Vagina (tissue), 2 donors: ENCODE measurements around the gene ADAMTS13.
"Not testable (repeated sequence)": the region's sequence is repeated elsewhere in the genome, so short reads cannot be mapped to it uniquely, and the experiment has no call there.

Source experiments
- CTCF ChIP-seq, 3 experiments: fragments of 450-650 bp in 2 of 3; fragments of 200-600 bp in 1 of 3; sonication (generic) in 1 of 3; IDR thresholded peaks; one replicate each; pipeline ENCODE4 v1.5.1; 2017 to 2019; ENCODE audit warnings: antibody characterized with exemption in 3 of 3, mild to moderate bottlenecking in 2 of 3, moderate library complexity in 2 of 3
- POLR2A ChIP-seq, 2 donors: fragments of 450-650 bp; IDR thresholded peaks; one replicate each; pipeline ENCODE4 v1.6.1; 2017; ENCODE audit warnings: antibody characterized with exemption in 2 of 2, mild to moderate bottlenecking in 2 of 2, moderate library complexity in 2 of 2
- POLR2AphosphoS5 ChIP-seq, 2 donors: sonication (generic); formaldehyde crosslinking; IDR thresholded peaks; one replicate each; pipeline ENCODE4 v1.9.0; 2017; ENCODE audit warnings: antibody characterized with exemption in 2 of 2, mild to moderate bottlenecking in 2 of 2, low read depth in 1 of 2; ENCODE audit not compliant: insufficient read depth in 1 of 2

GRCh38 chr9:133451865-133452264, 29.7 kb downstream of the ADAMTS13 start:
- TF ChIP-seq CTCF (IDR thresholded peaks at IDR 0.05); POLR2A (IDR thresholded peaks at IDR 0.05); POLR2AphosphoS5 (IDR thresholded peaks at IDR 0.05; ENCODE audit: insufficient read depth in 1 of 2, low read depth in 1 of 2): not testable (repeated sequence)
